Stimulated activated CD4-positive, alpha-beta T cell treated with anti-CD3 and anti-CD28 coated beads, Interleukin-1b, Interleukin-23, amount 100 ng/mL, for 1 hour (primary cell): Measurements from ENCODE around the gene HDAC9.

Experiments
- DNase-seq, 2 donors: peaks; one replicate each; pipeline ENCODE4 v3.0.0-alpha.2; 2020; ENCODE audit warnings: low read depth in 2 of 2

HDAC9 gene

DNA sequence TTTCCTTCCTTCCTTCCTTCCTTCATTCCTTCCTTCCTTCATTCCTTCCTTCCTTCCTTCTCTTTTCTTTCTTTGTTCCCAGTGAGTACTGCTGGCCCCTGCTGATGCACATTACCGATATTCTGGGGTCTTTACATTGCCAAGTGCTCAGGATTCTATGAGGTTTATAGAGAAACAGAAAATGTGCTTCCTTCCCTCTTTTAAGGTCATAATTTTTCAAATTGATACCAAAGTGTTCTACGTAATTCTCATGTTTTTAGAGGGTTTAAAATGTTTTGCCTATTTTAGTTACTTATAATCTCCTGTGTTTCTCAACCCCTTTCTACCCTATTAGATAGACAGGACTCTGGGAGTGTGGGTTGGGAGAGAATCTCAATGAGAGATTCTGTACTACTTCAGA lies 291.2 kb downstream of the HDAC9 start:
- DNase-seq, result no peak

DNA sequence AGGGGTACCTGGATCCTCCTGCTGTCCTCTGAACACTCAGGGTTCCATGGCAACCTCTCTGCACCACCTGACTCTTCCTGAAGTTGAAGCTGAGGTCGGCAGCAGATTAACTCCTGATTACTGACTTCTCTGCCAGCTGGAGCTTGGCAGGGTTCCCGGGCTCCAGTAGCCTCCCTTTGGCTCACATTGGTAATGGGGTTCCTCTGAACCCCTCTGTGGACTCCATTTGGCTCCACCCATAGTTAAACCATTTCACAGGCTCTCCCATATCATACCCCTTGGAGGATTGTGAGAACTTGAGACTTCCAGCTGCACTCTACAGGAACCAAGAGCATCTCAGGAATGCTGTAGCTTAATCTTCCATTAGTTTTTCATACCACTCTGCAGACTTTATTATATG lies 292.5 kb downstream of the HDAC9 start:
- no peak for DNase-seq

DNA sequence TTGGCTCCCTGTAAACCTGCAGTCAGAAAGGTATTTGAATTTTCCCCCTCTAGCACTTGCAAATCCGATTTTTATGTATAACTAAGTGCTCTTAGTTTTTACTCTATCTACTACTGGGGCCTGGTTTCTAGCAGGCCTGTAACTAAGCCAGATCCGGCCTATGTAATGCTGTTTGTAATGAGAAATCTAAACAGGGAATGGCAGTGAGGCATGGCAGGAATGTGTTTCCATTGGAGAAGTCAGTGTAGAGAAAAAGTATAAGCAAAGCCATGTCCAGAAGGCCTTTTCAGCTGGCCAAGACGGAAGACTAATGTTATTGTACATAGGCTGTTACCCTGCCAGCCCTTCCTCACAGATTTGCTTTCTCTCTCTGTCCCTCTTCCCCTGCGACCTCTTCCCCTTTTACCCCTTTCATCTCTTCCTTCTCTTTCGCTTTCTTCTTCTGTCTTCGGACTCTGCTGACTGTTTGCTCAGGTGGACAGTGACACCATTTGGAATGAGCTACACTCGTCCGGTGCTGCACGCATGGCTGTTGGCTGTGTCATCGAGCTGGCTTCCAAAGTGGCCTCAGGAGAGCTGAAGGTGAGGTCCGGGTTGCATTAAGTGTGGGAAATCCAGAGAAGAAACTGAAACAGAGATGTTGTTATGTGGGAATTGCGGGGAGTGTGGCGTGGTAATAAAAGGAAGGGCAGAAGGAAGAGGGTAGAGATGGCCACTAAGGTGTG lies 297.5 kb downstream of the HDAC9 start:
- DNase-seq, result no peak

DNA sequence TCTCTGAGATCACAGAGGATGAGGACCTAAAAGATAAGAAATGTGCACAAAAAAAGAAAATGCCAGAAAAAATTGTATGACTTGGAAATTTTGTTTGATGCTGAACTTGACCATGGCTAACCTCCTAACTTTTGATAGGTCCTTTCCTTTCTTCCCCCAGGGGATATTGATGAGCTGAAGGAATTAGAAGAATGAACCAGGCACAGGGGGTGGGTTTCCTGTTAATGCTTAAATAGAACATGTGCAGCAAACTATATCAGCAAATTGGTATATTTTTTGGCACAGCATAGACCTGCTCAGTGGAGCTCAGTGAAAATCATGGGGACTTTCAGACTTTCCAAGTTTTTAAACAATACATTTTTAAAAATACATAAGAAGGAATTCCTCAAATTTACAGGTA lies 300.7 kb downstream of the HDAC9 start:
- no peak for DNase-seq

DNA sequence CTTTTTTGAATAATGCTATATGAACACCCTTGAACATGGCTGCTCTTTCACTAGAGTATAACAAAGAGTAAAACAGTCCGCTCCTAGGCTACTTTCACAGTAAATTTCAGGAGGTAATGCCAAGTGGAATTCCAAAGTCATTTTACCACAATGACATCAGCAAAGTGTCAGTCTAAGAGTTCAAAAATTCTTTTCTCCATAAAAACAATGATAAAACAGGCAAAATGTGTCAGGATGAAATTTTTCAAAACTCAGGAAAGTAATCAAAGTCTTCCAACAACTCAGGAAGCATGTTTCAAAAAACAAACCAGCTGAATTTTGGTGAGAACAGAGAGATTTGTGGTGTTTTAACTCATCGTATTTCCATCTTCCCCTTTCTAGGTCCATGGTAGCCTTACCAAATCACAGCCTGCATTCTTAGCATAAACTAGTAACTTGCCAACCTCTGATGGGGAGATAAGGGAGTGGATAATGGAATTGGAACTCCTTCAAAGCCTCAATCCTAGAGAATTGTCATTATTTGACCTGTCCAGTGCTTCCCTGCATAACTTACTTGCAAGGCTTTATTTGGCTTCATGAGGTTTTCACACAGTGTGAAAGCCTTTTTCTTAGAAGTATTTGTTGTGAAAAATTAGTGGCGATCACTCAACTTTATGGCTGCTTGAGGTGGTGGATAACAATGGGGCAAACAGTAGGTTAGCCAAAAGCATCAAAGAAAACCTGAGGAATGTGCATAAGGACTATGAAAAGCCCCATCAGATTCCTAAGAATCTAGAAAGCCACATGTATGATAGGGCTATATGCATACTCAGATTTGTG lies 302.7 kb downstream of the HDAC9 start:
- no peak for DNase-seq

DNA sequence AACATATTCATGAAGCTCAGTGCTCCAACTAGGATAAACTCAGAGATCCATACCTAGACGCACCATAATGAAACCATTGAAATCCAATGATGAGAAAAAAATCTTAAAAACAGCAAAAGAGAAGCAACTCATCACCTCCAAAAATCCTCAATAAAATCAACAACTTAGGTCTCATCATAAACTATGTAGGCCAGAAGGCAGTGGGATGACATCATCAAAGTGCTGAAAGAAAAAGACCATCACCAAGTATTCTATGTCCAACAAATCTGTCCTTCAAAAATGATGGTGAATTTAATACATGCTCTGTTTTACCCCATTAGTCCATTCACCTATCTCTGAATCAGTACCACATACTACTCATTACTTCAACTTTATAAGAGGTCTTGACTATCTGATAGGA lies 304.4 kb downstream of the HDAC9 start:
- no peak for DNase-seq

DNA sequence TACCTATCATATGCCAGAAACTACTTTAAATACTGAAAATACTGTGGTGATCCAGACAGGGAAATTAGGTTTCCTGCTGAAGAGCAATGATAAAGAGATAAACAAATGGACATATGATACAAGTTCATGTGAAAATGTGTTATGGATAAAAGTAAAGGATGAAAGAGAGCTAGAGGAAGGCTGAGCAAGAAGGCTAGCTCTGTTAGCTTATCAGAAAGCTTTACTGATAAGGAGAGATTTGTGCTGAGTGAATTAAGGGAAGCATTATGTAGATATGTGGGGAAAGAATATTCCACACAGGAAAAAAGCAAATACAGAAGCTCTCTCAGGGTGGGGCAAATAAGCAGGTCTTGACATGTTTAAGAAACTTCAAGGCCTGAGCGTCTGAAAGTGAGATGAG lies 308.4 kb downstream of the HDAC9 start:
- no peak for DNase-seq

DNA sequence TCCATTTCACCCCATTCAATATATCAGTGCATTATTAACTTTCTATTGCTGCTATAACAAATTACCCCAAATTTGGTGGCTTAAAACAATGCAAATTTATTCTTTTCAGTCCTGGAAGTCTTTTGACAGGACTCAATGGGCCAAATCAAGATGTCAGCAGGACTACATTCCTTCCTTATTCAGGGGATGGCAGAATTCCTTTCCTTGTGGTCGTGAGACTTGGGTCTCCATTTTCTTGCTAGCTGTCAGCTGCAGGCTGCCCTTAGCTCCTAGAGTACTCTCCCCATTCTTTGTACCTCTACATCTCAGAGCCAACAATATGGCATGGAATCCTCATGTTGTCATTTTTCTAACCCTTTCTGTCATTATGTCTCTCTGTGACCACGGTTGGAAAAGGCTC lies 310.6 kb downstream of the HDAC9 start:
- no peak for DNase-seq

DNA sequence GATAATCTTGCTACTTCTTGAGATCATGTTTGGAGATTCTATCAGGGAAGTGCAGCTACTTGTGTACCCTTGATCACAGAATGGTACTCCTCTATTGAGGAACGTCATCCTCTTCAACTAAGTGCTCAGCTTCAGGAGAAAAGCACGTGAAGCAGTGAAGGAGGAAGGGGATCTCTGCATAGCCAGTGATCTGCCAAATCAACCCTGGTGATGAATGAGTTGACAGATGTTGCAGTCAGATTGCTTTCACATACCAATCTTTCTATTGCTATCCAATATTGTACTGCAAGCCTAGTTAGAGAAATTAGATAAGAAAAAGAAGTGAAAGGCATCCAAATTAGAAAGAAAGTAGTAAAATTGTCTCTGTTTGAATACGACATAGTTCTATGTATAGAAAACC lies 312.5 kb downstream of the HDAC9 start:
- DNase-seq, result no peak

DNA sequence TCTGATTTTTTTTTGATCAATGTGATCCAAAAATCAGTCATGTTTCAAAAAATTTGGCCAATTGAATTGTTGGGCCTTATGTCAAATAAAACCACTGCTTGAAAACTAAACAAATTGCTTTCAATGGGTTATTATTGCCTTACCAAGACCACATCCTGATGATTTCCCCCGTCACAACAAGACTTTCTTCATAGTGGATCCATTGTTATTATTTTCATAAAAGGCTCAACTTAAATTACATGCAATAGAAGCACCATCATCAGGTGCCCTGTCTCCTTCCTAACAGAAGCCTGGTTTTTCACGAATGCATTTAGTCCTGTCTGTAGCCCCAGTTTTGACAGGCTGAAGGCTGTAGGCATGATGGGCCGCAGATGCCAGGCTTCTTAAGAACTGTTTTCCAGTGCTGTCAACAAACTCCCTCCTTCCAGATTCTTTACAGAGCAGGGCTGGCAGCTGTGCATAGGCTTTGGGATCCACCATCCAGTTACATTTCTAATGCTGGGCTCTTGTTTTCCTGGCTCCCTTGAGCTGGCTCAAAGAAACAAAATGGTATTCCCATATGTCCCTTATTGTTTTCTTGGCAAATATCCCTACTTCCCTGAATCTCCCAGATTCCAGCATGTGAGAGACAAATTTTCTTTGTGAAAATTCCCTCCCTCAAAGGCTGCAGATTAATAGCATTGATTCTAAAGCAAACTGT lies 319.9 kb downstream of the HDAC9 start:
- no peak for DNase-seq

DNA sequence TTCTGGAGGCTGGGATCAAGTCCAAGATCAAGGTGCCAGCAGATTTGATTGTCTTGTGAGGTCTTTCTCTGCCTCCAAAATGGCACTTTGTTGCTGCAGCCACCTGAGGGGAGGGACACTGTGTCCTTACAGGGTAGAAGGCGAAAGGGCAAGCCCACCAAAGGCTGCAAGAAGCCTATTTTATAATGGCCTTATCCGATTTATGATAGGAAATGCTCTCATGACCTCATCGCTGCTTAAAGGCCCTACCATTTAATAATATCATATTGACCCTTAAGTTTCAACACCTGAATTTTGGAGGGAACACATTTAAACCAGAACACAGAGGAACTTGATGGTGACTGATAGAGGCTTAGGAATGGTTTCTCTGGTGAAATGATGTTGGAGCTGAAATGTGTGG lies 325.4 kb downstream of the HDAC9 start:
- no peak for DNase-seq

DNA sequence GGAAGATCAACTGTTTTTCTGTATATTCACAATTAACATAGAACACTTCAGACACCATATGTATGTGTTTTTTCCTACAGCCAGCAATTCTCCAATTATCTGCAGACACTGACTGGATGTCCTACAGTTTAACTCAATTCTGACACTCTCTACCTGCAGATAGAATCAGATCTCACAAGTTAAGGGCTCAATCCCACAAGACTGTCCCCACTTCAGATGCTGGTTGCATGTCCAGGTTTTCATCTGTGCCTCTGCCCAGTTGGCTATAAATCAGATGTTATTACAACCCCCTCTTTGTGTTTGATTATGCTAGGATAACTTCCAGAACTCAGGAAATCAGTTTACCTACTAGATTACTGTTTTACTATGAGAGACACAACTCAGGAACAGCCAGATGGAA lies 326.0 kb downstream of the HDAC9 start:
- DNase-seq, result no peak

DNA sequence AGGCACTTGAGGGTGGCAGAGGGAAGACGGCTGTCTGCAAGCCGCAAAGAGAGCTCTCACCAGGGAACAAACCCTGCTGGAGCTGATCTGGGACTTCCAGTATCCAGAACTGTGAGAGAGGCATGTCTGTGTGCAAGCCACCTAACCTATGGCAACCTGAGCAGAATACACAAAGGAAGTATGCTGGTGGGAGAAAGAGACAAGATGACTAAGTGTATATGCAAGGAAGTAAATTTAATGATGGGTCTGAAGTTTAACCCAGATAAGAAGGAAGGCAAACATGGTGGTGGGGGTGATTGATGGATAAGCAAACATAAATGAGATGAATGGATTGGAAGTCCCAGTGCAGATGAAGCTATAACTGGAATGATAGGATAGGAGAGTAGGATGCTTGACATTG lies 328.6 kb downstream of the HDAC9 start:
- DNase-seq, result no peak

DNA sequence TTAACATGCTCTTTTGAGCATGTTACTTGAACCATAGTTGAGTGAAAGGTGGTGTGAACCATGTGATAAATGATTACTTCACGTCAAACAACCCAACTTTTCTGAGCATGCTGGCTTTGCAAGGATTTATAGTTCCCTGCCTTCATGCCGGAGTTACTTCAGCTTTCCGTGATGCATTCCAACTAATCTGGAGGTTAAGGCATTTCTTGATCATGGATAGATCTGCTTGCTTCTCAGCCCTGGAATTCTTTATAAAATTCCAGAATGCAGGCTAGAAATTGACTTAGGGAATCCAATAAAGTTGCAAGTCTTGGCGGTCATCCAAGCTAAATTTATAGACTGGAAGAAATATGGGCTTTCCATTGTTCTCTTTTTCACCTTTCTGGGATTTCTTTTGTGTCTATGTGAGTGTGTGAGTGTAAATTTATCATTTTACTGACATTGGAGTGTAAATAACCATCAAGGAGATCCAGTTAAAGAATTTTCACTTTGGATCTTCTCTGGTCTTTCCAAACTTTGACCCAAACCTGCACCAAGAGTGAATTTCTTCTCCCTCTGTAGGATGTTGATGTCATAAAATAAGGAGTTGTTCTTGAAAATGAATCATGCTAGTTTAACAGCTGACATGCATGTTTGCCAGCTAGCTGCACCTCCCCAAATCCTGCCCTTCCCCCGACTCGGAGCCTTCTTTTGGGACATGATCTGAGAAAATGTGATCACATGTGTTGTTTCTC lies 332.9 kb downstream of the HDAC9 start:
- no peak for DNase-seq

DNA sequence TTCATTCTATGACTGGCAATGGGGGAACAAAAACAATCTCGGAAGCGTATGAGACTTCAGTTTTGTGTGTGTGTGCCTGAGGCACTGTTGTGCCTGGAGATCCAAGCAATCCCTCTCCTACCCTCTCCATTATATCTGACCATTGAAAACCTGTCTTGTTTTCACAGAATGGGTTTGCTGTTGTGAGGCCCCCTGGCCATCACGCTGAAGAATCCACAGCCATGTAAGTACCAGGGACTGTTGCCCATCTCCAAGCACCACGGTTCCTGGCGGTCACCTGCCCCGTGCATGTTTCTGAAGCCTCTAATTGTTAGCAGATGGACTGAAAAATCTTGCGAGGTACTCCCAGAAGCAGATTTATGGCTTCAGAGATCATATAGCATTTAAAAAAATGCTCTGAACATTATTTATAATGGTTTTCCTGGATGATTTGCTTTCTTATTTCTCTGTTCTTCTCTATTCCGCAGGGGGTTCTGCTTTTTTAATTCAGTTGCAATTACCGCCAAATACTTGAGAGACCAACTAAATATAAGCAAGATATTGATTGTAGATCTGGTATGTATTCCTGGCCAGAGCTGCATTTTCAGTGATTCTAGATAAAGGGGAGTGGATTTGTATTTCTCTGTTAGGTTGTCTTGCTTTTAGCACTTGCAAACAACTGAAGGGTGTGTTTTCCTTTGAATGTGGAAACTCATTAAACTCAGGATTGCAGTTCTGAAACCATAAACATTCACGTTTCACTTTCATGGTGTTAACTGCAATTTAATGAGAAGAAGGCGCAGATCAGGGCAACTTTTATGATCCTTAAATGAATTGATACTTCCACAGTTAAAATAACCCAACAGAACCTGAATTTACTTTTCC lies 333.7 kb downstream of the HDAC9 start:
- no peak for DNase-seq

DNA sequence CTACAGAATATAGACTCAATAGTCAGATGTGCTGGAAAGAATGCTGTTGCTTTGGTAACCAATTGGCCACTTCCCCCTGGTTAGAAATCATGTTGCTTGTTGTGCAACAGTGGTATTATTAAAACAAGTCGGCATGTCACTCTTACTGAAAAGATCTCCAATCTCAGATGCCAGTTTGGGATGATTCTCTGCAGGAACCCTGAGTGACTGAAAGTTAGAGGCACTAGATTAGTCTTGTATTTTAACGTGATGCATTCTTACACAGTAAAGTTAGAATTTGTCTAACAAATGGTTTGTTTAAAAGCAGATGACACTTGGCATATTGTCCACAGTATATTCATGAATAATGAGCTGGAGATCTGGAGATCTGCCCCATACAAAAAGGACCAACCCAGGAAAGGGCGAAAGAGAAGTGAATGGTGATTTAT lies 334.3 kb downstream of the HDAC9 start:
- no peak for DNase-seq

DNA sequence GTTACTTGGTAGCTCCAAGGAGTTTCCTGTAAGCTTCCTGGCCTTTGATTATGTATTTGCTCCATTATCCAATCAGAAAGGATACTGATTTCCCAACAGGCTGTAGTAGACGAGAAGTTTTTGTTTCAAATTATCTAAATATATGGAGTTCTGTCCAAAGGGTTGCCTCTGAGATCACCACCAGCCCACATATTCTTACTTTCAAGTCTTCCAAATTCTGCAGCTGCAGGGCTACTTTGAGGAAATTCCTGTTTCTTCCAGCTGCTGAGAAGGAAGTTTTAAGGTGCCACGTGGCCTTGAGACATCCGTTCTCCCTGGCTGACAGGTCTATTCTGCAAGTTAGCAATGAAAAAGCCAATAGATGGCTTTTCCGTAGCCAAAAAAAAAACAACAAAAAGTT lies 335.9 kb downstream of the HDAC9 start:
- no peak for DNase-seq

DNA sequence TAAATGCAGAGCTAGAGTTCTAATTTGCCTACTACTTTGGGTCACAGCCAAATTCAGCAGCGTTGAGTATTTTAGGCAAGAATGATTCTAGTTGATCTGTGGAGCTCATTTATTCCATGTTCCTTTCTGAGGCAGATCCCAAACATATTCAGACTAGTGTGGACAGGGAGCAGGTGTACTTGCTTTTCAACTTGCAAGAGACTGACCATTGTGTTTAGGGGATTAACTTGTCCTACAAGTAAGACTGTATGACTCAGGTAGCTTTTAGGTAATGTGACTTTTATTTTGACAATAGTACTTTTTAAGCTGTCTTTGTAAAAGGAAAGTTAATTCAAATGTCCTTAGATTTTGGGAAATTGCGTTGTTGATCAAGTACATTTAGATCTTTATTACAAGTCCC lies 336.4 kb downstream of the HDAC9 start:
- no peak for DNase-seq

DNA sequence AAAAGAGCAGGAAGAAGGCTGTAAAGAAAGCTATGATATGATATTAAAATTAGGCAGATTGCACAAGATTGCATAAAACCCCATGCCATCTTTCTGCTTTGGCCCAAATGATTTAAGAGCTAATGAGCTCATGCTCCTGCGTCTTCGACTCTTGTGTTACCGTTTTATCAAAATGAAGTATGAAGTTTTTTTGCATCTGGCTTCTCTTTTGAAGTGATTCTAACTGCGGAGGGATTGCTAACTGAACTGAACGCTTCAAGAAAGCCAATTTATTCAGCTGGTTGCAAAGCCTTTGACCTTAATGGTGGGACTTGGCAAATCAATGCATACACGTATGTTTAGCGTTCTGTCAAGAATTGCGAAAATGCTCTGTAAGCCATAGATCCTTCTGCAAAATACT lies 339.0 kb downstream of the HDAC9 start:
- DNase-seq, result no peak

DNA sequence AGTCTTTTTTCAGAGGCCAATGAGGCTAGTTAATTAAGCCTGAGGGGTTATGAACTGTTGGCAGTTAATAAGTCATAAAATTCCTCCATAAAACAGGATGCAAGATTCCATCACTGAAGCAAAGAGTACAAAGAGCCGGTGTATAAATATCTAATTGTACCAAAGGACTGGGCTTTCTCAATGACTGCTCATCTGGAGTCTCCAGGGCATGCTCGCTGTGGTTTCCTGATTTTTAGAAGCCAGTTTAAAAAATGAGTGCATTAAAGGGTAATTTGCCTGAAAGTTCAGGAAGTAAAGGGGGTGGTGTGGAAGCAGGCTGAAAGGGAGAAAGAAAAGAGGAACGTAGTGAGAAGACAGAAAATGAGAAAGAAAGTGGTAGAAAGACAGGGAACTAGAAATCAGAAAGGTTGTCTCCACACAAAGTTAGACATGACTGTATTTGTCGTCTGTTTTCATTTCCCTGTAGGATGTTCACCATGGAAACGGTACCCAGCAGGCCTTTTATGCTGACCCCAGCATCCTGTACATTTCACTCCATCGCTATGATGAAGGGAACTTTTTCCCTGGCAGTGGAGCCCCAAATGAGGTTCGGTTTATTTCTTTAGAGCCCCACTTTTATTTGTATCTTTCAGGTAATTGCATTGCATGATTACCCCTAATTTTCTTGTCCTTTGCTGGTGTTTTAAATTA lies 339.6 kb downstream of the HDAC9 start:
- no peak for DNase-seq

DNA sequence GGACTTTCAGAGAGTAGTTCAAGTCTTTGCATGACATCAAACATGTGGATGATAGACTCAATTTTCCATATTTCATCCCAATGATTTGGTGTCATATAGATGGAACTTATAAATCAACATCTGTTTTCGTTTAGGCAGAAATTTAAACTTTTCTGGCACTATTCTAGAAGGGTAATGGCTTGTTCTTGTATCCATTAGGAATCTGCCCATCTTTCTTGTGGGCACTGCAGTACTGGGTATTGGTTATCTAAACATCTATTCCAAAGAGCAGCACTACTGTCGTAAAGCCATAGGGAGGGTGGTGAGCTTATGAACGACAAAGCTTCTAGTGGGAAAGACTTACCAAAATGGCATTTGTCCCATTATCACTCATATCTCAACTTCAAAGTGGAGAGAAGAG lies 348.4 kb downstream of the HDAC9 start:
- DNase-seq, result no peak
